GM19328 (cell line): ENCODE measurements around the gene C19orf85.

ENCODE experiments used
- ATAC-seq: cut with Tn5 transposase; IDR thresholded peaks from one replicate; pipeline ENCODE4 v1.9.1; 2021; ENCODE audit warnings: mild to moderate bottlenecking, moderate library complexity; ENCODE audit not compliant: unreplicated experiment

Gene C19orf85

DNA sequence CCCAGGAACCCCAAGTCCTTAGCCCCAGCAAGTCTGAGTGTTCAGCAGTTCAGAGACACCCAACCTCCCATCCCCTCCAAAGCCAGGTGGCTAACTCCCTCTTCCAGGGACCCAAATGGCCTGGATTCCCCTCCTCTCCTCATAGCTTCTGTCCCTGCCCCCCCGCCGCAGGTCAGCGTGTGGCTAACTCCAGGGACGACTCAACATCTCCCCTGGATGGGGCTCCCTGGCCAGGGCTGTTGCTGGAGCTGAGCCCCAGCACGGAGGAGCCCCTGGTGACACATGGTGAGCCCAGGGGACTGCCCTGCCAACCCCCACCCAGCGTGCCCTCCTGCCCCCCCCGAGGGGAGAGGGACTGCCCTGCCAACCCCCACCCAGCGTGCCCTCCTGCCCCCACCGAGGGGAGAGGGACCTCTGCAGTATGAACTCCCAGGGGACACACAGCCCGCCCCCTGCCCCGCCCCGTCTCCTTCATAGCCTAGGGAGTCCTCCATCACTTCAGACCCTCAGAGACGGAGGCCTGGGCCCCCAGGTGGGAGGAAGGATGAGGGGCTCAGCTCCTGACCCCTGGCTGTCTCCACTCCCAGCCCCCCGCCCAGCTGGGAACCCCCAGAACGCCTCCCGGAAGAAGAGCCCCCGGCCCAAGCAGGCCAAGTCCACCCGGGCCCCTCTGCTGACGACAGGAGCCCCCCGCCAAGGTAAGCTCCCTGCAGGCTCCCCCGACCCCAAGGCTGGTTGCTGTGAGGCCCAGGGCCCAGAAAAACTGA, 25.3 kb upstream of the C19orf85 start:
- no peak for ATAC-seq

- no peak for ATAC-seq
Measured at GRCh38 chr19:55488986-55489710, 24.6 kb upstream of the C19orf85 start.

DNA sequence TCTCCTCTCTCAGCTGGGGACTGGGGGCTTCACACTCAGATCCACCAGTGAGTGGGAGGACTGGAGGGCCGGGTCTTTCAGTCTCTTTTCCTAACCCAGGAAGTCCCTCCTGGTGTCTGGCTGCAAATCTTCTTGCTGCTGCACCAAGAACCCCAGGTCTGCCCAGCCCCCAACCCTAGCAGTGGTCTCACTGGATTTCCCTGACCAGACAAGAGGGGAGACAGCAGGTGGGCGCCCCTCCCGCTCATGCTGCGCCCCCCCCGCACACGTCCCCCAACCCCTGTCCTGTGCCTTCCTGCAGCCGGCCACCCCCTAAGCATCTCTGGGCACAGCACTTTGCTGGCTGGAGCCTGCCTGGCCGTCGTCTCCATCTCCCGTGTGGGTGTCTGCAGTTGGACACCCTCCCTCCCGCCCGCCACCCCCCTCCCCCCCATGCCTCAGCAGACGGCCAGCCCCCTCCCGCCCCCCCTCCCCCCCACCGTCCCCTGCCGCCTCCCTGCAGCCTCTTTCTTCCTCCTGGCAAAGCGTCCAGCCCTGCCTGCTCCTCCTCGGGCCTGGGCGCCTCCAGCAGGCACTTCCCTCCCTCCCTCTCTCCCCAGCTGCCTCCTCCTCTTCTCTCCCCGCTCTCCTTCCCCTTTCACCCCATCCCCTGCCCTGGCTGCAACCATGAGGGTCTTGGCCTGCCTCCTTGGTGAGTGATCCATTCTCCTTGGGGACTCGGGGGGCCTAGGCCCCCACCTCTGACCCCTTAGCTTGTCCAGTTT, 23.6 kb upstream of the C19orf85 start, which contains the start of gene SSC5D:
Gene SSC5D (plus strand): TSS at position 513 of the 764 bp plus-strand sequence. CDS start 154 bp downstream, at position 667.
- no peak for ATAC-seq

DNA sequence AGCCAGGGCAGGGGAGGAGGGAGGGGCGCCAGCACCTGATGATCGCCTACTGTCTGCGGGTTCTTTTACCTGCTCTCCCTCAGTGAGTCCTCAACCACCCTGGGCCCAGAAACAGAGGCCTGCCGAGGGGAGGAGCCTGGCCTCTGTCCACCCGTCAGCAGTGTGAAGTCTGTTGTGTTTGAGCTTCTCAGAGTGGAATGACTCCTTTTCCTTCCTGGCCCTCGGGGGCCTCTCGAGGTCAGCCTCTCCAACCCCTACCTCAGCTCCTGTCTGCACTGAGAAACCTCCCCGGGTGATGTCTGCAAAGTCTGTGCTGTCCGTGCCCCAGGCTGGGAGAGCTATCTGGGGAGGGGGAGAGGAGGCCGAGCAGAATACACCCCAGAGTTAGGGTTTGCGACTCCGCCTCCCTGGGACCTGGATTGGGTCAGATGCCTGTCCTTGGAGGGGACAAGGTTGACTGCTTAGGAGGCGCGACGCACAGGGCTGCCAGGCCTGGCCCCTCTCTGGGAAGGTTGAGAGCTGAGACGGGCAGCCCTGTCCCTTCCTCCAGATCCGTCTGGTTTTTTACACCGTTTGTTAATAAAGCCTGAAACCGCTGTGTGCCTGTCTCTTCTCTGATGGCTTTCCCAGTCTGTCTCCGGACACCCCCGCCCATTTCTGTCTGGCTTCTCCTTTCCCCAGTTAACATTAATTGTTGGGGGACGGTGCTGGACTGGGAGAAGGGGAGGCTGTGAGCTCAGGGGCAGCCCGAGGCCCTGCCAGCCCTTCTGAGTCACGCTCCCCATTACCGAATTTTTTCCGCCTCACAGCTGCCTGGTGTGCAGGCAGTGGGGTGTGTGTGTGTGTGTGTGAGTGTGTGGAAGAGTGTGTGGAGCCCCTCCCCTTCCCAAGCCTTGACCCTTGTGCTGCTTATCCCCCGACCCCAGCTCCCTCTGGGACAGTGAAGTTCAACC, 22.7 kb upstream of the C19orf85 start:
- no peak for ATAC-seq

- ATAC-seq = no peak
Measured at GRCh38 chr19:55486043-55486970, 21.8 kb upstream of the C19orf85 start.

- no peak for ATAC-seq
Measured at GRCh38 chr19:55485439-55486011, 21.0 kb upstream of the C19orf85 start.

DNA sequence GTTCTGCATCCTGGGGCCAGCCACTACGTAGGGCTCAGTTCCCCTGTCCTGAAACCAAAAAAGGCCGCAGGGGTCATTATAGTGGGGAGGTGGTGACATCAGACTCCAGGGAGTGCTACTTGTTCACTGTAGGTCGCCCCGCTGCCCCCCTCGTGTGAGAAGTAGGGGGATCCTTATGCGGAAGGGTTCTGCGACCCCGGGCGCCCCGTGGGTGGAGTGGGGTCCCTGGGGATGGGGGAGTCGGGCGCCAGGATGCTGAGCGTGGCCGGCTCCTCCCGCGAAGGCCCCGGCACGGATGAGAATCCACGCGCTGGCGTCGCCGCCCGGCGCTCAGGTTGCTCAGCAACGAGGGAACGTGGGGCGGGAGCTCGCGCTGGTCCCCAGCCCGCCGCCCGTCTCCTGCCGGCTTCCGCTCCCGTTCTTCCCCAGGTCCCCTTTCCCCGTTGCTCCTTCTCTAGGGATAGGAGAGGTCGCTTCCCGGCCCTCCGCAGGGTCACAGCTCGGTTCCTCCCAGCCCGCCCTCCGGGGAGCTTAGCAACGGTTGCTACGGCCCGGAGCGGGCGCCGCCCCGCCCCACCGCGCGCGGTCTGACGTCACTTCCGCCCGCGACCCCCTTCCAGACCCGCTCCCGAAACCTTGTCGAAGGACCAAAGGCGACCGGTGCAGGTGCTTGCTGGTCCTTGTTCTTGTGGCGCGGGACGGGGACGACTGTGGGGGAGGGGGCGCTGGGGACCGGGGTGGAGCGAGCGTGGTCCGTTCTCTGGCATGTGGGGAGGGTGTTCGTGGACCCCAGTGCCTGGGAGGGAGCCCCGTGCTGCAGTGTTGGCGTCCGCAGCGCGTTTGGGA, 20.3 kb upstream of the C19orf85 start, which contains the start of gene NAT14:
Gene NAT14 (plus strand): TSS at position 596 of the 846 bp plus-strand sequence. CDS start 521 bp downstream, outside the sequence.
- ATAC-seq = no peak

DNA sequence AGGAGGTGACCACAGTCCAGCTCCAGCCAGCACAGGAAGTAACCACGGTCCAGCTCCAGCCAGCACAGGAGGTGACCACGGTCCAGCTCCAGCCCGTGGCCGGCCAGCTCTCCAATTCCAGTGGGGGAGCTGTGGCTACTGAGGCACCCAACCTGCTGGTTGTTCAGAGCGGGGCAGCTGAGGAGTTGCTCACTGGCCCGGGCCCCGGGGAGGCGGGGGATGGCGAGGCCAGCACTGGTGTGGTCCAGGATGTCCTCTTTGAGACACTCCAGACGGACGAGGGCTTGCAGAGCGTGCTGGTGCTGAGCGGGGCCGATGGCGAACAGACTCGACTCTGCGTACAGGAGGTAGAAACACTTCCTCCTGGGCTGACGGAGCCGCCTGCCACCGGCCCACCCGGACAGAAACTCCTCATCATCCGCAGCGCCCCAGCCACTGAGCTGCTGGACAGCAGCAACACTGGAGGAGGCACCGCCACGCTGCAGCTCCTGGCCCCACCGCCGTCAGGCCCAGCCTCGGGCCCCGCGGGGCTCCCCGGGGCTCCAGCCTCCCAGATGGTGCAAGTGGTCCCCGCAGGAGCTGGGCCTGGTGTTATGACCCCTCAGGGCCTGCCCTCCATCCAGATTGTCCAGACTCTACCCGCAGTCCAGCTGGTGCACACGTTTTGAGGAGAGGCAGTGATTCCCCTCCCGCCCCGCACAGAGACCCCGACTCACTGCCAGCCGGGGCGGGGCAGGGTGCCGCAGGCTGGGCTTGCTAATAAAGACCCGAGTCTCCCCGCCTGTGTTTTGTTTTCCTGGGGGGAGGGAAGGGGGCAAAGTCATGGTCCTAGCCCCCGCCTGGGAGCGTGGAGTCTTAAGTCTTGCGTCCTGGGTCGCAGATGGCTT, 19.4 kb upstream of the C19orf85 start:
- ATAC-seq = no peak

DNA sequence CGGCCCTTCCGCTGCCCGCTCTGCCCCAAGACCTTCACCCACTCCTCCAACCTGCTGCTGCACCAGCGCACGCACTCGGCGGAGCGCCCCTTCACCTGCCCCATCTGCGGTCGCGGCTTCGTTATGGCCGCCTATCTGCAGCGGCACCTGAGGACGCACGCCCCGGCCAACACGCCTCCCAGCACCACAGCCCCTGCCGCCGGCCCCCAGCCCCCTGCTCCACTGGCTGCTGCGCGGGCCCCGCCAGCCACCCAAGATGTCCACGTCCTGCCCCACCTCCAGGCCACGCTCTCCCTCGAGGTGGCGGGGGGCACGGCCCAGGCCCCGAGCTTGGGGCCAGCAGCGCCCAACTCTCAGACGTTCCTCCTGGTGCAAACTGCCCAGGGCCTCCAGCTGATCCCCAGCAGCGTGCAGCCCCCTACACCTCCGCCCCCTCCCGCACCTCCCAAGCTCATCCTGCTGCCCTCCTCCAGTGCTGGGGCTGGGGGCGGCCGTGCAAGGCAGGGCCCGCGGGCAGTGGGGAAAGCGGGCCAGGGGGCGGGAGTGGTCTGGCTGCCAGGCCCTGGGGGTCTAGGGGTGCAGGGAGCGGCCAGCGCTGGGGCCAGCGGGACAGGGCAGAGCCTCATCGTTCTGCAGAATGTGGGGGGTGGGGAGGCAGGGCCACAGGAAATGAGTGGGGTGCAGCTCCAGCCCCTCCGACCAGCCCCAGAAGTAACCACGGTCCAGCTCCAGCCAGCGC, 18.6 kb upstream of the C19orf85 start:
- ATAC-seq = no peak

- ATAC-seq = no peak
Measured at GRCh38 chr19:55482156-55482961, 17.8 kb upstream of the C19orf85 start.

DNA sequence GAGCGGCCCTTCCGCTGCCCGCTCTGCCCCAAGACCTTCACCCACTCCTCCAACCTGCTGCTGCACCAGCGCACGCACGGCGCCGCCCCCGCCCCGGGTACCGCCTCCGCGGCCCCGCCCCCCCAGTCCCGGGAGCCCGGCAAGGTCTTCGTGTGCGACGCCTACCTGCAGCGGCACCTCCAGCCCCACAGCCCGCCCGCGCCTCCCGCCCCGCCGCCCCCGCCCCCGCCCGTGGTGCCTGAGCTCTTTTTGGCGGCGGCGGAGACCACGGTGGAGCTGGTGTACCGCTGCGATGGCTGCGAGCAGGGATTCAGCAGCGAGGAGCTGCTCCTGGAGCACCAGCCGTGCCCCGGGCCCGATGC, 17.2 kb upstream of the C19orf85 start:
- no peak for ATAC-seq

DNA sequence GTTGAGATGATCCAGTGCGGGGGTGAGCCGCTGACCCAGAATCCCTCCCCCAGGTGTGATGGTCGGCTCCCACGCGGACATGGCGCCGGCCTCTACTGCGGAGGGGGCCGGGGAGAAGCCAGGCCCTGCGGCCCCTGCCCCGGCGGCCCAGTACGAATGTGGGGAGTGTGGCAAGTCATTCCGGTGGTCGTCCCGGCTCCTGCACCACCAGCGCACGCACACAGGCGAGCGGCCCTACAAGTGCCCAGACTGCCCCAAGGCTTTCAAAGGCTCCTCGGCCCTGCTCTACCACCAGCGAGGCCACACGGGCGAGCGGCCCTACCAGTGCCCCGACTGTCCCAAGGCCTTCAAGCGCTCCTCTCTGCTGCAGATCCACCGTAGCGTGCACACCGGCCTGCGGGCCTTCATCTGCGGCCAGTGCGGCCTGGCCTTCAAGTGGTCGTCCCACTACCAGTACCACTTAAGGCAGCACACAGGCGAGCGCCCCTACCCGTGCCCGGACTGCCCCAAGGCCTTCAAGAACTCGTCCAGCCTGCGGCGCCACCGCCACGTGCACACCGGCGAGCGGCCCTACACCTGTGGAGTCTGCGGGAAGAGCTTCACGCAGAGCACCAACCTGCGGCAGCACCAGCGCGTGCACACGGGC, 16.7 kb upstream of the C19orf85 start:
- ATAC-seq = no peak

DNA sequence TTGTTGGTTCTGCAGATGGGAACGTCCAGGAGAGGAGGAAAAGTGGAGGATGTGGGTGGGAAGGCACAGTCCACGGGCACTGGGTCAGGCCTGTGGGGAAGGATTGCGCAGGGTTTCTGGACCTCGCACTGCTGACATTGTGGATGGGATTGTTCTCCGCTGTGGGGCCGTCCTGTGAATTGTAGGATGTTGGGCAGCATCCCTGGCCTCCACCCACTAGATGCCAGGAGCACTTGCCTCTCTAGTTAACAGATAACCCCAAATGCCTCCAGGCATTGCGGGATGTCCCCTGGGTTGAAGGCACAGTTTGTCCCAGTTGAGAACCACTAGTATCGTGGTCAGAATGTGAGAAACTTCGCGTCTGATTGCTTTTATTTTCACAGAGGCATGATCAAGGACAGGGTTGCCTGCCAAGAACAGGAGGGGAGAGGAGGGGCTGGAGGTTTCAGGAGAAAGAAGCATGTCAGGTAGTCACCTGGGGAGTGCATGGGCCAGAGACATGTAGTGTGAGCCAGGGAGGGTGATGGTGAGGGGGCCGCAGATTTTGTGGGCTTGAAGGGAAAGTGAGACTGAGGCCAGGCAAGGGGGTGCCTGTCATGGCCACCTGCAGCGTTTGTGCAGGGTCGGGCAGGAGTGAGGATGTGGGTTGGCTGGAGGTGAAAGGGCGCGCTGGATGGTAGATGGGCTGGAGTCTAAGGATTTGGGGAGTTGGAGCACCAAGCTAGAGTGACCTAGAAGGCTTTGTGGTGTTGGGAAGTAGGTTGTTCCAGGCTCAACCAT, 15.1 kb upstream of the C19orf85 start:
- ATAC-seq = no peak

DNA sequence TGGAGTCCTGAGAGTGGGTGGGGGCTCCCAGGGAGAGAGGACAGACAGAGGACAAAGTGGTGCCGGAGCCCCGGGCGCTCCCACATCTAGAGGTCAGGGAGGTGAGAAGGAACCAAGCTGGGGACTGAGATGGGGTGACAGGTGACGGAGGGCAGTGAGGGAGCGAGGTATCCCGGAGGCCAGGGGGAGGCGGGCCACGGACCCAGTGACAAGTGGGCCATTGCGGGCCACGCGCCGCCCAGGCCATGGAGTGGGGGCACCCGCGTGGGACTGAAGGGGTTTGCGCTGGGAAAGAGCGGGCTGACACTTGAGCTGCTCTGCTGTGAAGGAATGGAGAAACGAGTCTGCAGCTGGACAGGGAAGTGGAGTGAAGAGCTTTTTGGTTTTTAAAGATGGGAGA, 14.5 kb upstream of the C19orf85 start:
- no peak for ATAC-seq
